HG03571 (cell line): Measurements from ENCODE around the gene ERN1.
A peak's percentile ranks its signal among the peaks of the same experiment; 100 is the strongest.

Source experiments
- ATAC-seq: cut with Tn5 transposase; IDR thresholded peaks from one replicate; pipeline ENCODE4 v1.9.1; 2021; ENCODE audit not compliant: unreplicated experiment

The ERN1 gene

DNA sequence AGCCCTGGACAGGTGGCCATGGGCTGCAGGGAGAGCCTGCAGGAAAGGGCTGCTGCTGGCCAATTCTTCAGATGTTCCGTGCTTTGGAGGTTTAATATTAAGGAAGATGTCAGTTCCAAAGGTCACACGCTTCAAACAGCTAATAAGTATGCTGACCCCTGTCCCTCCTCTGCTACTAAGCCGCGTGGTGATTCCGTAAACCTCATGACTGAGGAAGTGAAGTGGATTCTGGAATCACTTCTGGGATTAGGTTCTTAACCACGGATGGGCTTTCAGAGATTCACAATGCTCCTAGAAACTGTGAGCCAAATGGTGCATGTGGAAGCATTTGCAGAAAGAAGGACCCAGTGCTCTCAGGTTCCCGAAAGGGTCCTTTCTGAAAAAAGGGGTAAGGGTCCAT lies 28.5 kb upstream of the ERN1 start:
- ATAC-seq = no peak

DNA sequence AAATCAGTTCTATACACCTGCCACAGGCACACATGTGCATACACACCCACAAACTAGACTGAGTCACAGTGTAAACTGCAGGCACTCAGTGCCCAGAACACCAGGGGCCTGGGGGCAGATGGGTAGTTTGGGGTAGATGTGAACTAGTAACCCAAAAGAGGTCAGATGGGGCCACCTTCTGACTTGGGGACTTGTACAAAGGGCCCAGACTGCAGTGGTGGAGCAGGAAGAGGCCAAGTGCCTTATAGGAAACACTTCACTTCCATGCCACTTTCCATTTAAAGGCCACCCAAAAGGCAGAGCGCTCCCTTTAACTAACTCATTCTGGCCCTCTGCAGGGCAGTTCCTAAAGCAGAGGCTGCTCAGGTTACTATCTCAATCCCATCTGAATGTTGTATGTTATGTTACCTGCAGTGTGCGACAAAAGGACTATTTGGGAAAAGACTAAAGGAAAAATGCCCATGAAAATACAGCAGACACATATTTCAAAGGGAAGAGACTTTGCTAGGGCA lies 27.8 kb upstream of the ERN1 start:
- no peak for ATAC-seq

DNA sequence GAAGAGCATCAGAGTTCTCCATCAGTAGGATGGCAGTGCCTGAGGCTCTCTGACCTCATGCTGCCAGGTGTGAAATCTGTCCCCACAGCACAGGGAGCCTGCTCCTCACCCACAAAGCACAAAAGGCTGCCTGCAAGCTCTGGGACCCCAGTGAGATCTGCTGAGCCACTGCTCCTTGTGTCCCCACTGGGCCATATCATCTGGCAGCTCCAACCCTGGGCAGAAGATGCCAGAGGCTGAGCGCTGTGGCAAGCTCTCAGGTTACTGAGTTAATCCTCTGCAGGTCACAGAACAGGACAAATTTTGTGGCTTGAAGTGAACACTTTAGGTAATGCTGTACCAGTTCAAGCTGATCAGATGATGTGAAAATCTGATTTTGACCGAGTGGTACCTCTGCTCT lies 26.7 kb upstream of the ERN1 start:
- ATAC-seq = no peak

DNA sequence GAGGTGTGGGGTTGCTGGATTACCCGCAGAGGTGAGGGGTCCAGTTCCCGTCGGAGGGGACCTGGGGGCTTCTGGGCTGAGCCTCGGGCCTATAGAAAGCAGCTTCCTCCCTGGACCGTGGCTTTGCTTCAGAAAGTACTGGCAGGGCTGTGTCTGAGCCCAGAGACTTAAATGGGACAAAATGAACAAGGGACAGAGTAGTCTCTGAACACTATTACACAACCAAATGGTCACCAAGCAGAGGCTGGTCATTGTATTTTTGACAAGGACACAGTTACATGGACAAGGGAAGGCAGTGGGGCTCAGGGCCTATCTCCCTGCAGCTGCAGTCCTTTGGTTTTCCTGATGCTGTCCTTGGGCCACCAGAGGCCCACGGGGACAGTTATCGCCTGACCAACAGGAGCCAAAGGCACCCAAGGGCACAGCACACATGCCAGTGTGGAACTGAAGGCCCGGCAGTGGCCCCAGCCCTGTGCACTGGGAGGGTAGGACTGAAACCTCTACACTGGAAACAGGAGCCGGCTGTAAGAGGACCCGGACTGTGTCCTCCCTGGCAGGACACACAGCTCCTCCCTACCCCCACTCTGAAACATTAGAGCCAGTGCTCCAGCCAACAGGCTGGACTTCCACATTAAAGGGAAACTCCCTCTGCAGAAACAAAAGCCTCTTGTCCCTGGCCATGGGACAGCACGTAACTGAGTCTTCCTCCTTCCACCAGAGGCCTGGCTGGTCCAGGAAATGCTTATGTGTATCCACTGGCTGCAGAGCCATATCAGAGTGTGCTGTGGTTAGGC lies 26.0 kb upstream of the ERN1 start:
- ATAC-seq = no peak

DNA sequence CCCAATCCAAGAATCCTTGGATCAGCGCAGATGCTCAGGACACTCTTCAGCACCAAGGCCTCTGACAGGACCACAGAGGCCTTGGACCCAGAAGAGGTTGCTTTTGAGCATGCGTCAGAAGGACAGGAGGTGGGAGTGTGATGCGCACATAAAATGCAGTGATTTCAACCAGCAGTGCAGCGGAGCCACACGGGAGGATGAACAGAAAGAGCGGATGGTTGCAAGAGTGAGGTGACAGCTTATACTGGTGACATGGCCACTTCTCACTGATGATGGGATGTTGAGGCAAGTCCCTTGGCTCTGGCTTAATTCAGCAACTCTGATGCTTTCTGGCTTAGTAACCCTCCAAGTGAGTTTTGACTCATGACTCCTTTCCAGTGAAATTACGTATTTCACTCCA lies 25.2 kb upstream of the ERN1 start:
- ATAC-seq = no peak

DNA sequence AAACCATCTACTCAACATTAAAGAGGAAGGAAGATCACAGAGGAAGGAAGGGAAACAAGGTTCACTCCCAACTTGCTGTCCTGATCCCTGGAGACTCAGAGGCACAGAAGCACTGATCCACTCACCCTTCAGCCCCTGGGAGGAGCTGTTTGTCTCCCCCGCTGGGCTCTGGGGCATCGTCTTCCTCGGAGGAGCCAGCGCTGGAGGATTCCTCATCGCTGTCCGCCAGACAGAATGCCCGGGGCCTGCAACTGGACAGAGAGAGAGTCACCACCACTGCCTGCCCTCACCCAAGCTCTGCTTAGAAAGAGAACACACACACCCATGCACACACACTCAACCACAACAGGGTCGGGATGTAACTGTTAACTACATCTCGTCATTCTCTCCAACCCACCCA lies 24.8 kb upstream of the ERN1 start:
- ATAC-seq = no peak

DNA sequence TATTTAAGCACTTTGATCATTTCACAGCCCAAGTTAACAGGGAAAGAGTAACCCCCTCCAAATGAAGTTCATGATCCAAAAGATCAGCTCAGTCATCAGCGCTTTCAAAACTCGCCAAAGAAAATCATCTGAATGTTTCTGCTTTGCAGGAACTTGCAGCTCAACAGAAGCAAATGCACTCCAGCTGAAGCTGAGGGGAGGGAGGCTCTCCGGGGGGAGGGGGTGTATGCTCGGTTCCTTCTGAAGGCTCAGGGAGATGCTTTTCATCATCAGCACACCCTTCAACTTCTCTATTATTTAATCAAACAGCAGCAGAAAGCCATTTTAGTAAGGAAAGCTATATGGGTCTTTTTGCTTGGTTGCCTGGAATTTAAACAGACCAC lies 24.4 kb upstream of the ERN1 start:
- ATAC-seq = no peak

DNA sequence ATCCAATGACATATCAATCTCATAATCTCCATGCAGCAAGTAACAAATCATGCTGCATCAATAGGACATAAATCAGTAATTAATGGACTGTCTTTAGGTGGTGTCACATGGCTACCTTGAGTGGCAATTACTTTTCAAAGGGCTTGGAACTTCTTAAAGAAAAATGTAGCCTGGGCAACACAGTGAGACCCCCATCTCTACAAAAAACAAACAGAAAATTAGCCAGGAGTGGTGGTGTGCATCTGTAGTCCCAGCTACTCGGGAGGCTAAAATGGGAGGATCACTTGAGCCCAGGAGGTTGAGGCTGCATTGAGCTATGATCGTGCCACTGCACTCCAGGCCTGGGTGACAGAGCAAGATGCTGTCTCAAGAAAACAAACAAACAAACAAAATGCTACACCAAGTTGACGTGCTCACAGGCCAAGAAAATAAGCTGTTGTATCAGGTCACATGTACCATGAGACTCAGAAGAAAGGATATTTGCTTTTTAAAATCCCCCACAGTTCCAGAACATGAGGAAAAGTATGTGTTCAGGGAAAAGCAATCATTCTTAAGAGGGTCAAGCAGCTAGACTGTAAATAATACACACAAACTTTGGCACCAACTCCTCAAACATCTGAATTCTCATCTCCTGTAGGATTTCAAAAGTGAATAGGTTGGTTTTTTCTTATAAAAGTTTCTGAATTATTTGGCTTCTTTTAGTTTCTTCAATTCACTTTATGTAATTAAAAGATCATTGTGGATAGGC lies 23.8 kb upstream of the ERN1 start:
- no peak for ATAC-seq

DNA sequence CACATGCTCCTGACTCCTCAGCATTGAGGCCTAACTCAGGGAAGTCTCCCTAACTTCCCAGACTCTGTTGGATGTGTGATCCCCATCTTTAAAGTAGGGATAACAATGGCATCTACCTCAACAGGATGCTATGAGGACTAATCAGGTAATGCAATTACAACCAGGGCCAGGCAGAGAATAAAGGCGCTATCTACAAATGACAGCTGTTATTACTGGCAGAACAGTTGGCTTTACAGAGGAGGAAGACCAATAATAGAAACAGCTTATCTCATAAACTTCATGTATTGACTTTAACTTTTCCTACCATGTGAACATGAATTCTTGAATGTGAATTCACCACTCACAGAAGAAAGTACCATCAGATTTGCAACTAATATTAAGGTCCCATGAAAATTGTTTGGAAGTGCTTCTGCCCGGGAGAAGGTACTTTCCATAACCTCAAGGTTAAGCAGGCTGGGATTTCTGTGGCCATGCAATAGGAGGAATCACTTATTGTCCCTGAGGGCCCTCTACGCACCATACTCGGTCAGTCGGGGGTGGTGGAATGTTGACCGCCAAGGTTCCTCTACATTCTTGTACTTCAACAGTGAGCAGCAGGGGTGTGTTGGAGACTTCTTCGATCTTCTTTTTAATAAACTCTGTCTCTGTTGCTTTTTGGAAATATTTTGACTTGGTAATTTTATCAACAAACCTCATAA lies 22.6 kb upstream of the ERN1 start:
- no peak for ATAC-seq

DNA sequence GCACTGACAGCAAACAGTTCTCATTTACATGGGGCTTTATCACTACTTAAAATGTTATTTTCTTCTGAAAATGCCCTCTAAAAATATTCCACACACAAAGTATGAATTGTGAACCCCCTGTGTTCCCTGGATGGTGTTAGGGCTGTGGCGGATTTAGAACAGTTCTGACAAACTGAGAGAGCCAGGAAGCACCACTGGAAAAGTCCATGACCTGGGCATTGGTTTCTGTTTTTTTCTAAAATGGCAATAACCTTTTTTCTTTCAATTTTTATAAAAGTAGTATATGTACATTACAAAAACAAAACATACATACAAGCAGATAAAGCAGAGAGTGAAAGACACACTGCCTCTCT lies 21.0 kb upstream of the ERN1 start:
- no peak for ATAC-seq

DNA sequence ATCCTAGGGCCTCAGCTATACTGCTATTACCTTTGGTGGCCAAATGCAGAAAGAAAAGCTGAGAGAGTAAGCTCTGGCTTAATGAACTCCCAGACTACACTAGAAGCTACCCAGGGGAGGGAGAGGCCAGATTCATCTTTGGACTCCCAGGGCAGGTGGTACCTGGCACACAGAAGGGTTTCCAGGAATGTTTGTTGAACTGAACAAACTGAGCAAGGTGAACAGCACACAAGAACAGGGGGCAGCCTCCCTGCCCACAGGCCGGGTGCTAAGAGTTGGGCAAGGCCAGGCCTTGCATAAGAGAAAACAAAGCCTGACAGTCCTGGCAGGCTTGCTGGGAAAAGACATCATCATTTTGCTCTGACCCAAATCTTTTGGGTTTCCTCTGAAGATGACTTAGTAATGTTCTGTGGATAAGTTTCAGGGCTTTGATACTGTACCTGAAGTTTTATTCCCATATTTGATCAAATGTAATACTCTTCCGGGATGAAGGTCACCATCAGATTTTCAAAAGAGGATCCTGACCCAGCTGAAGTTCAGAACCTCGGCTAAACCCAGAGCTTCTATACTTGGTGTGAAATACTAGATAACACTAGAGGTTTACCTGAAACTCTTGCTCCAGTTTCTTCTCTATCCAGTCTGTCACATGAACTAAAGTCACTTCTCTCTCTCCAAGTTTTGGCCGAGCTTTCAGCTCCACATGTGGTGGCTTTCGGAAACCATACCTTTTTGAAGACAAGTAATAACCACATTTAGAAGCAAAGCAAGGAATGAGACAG lies 20.5 kb upstream of the ERN1 start:
- no peak for ATAC-seq

DNA sequence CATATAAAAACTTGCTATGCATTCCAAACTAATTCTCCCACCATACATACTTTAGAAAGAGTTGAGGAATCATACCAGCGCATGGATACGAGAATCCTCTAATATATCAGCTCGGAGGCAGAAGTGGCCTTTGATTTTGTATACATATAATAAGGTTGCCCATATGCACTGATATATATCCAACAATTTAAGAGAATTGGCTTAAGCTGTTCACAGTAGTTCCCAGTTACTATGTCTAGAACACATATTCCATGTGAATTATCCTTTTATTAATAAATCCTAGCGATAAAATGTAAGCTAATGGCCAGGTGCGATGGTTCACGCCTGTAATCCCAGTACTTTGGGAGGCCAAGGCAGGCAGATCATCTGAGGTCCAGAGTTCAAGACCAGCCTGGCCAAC lies 19.3 kb upstream of the ERN1 start:
- no peak for ATAC-seq

DNA sequence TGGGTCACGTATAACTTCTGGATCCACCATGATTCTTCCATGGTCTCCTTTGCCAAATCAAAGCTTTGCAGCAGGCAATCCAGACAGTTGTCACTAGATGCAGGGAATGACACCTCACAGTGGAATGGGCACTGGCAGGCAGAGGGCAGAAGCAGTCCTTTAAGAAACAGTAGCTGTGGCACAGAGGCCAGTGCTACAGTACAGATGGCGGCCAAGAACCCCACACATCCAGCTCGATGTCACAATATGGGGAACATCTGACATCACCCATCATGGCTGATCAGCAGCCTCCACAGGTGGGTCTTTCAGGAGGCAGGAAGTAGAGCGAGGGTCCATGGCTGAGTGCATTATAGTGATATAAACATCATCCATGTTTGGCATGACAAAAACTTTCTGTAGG lies 18.8 kb upstream of the ERN1 start:
- ATAC-seq = no peak

DNA sequence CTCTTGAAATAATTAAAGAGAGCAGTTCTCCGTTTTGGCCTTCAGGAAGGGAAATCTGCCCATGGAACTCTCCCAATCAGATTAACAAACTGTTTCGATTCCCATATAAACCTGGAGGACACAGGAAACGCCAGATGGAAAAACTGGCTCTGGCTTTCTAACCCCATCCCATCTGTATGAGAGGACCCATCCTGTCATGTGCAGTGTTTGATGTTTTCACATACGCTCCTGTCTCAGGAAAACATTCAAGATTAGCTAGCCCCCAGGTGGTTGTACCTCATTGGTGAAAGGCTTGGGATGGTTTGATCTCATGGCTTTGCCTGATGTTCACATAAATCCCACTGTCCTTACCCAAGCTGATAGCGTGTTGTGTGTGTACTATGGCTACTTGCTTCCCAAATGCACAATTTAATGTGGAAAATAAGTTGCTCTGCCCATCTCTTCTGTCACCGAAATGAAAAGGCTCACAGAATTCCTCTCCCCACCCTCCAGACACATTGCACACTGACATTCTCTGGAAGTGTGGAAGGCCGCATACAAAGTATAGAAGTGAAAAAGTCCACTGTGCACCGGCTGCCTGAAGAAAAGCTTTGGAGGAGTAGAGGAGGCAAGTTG lies 18.2 kb upstream of the ERN1 start:
- ATAC-seq = no peak

DNA sequence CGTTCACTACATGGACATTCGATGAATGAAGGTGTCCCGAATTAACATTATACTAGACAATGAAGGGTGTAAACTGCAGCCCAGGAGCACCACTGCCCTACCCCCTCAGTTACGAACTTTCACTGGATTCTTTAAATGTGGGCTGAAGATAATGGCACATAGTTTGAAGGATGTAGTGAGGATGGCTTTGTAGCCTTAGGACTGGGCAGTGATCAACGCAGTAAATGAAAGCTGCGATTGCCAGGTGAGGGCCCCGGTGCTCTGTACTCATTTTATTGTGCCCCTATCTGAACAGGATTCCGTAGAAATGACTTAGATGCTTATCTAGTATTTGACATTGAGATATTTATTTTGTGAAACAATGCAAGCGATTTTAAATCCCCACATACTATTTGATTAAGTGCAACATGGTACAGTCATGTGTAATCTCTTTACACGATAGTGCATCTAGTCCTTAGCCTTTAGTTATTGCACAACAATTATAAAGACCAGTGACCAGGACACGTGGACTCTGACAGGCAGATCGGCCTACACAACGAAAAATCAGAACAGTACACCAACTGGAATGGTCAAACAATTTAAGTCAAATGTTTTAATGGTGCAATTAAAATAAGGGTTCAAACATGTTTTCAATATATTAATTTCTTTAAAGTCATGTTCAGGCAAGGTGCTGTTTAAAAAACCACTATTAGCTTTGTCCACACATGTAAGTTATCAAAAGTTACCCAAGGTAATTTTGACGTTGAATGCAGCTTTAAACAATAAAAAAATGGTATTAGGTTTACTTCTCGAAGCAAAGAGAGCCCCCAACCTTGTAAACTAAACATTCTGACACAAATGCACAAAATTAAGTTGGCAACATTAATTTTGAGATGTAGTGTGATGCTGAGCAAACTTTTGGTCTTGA lies 17.4 kb upstream of the ERN1 start:
- no peak for ATAC-seq

DNA sequence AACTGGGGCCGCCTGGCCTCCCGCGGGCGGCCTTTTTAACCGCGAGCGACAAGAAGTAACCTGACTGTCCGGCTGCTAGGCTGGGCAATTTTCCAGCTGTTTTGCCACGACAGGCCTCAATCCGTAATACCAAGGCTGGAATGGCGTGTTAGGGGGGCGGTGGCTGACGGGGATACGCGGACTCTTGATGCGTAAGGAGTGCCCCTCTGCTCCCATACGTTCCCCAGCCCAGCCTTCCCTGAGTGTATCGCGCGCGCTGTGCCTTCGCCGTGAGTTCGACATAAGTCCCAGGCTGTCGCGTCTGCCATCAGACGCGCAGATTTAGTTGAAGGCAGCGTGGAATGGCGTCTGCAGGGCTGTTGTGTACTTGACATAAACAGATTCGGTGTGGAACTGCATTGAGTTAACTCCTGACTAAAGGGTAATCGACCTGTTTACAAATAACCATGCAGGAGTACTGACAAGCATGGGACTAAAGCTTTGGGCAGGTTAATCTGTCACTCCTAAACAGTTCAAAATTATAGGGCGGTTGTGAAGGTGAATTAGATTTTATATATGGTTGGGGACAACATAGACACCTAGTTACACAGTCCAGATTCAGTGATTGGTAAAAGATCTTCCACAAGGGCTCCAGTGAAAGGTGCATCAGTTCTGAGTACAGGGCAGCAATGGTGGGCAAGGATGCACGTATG lies 16.6 kb upstream of the ERN1 start:
- ATAC-seq = no peak

DNA sequence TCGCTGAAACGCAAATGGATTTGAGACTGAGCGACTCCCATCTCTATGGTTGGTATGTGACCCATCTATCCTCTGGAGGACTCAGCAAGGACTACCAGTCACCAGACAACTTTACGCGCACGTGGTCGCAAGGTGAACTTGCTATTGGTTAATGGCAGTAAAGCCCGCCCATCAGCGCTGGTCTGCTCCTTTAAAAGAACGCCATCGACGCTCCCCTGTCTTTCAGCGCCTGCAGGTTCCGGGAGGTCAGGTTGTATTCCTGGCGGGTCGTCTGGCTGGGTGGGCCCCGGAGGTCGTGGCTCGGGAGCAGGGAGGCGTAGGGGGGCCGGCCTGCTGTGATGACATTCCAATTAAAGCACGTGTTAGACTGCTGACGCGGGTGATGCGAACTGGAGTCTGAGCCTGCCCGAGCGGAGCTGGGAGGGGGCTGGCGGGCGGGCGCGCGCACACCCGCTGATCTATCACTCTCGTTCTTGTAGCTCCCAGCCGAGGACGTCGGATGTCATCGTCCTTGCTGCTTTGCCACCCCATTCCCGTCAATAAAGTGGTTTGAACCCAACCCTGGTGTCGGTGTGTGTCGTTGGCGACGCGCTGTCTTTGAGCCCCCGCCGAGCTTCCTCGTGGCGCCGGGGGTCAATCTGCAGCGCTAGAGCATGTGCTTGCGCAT lies 15.9 kb upstream of the ERN1 start:
- peak; percentile 91 for ATAC-seq

DNA sequence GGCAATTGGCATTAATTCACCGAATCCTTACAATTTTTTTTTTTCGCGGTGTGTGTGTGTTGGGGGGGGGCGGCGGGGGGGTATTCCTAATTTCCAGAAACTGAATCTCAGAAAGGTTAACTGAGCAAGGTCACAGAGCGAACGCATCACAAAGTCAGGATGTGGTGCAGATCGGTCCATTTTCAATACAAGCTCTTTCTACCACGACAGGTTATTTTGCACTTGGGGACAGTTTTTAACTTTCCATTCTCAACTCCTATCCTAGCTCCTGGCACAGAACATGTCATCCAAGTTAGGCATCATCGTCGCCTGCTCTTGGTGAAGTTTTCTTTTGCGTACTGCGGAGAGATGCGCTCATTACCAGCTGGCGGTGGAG lies 15.4 kb upstream of the ERN1 start:
- ATAC-seq = peak; percentile 27

DNA sequence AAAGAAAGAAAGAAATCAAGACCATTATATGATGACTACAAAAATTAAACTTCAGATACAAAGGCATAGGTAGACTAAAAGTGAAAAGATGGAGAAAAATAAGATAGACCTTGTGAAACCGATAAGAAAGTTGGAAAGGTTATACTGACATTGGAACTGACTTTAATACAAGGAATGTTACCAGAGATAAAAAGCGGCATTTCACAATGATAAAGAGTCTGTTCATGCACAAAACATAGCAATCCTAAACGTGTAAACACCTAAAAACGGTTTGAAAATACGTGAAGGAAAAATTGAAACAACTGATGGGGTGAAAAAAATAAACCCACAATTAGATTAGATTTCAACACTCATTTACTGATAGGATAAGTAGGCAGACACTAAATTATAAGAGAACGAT lies 9.6 kb upstream of the ERN1 start:
- ATAC-seq = no peak
